Measurements from ENCODE around the gene CD300LD.

DNA sequence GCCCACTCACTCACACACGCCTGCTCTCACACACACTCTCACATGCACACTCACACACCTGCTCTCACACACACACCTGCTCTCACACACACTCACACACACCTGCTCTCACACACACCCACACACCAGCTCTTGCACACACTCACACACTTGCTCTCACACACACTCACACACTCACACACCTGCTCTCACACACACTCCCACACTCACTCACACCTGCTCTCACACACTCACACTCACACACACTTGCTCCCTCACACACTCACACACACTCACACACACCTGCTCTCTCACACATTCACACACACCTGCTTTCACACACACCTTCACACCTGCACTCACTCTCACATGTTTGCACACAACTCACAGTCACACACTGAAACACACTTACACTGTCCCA lies 28.7 kb downstream of the CD300LD start:
- TF ChIP-seq, protein P1, sequence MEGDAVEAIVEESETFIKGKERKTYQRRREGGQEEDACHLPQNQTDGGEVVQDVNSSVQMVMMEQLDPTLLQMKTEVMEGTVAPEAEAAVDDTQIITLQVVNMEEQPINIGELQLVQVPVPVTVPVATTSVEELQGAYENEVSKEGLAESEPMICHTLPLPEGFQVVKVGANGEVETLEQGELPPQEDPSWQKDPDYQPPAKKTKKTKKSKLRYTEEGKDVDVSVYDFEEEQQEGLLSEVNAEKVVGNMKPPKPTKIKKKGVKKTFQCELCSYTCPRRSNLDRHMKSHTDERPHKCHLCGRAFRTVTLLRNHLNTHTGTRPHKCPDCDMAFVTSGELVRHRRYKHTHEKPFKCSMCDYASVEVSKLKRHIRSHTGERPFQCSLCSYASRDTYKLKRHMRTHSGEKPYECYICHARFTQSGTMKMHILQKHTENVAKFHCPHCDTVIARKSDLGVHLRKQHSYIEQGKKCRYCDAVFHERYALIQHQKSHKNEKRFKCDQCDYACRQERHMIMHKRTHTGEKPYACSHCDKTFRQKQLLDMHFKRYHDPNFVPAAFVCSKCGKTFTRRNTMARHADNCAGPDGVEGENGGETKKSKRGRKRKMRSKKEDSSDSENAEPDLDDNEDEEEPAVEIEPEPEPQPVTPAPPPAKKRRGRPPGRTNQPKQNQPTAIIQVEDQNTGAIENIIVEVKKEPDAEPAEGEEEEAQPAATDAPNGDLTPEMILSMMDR (IDR thresholded peaks at IDR 0.05) = no peak
- TF ChIP-seq POLR2A (IDR thresholded peaks at IDR 0.05) (no peak), POLR2AphosphoS5 (IDR thresholded peaks at IDR 0.05) (no peak)

Measured in prostate gland (tissue), 2 donors.